ENCODE results near the gene RNF41. TPM values are rescaled to one million over a fixed set of nuclear protein-coding genes. Genes with fewer than 3 reads are reported as not detected.

Gene RNF41
- total RNA-seq, 1 donor from 2014 or later, result 189 TPM

GRCh38 chr12:56244494-56244893 lies 22.8 kb upstream of the RNF41 start:
- no peak for DNase-seq (ENCODE audit: low read depth, low spot score)

- DNase-seq (ENCODE audit: low read depth, low spot score), result no peak
These were observed 22.0 kb upstream of the RNF41 start for GRCh38 chr12:56243731-56244181.

GRCh38 chr12:56242986-56243385 lies 21.3 kb upstream of the RNF41 start:
- DNase-seq (ENCODE audit: low read depth, low spot score), result no peak

- DNase-seq (ENCODE audit: low read depth, low spot score), result no peak
These were observed 19.9 kb upstream of the RNF41 start for GRCh38 chr12:56241424-56242303.

- no peak for DNase-seq (ENCODE audit: low read depth, low spot score)
These were observed 15.8 kb upstream of the RNF41 start for GRCh38 chr12:56237552-56237951.

- no peak for DNase-seq (ENCODE audit: low read depth, low spot score)
These were observed 15.3 kb upstream of the RNF41 start for GRCh38 chr12:56236985-56237384.

GRCh38 chr12:56236091-56236490 lies 14.4 kb upstream of the RNF41 start:
- no peak for DNase-seq (ENCODE audit: low read depth, low spot score)

GRCh38 chr12:56234746-56235436 lies 13.2 kb upstream of the RNF41 start:
- no peak for DNase-seq (ENCODE audit: low read depth, low spot score)

GRCh38 chr12:56231184-56231582 lies 9.5 kb upstream of the RNF41 start:
- no peak for DNase-seq (ENCODE audit: low read depth, low spot score)

- no peak for DNase-seq (ENCODE audit: low read depth, low spot score)
These were observed 8.9 kb upstream of the RNF41 start for GRCh38 chr12:56230432-56231183.

GRCh38 chr12:56229916-56230431 lies 8.3 kb upstream of the RNF41 start, which contains the start of gene SLC39A5:
TSS of gene SLC39A5 (plus strand) at chr12:56230051. CDS start at chr12:56231275, 1,224 bp downstream.
- DNase-seq (ENCODE audit: low read depth, low spot score), result no peak

GRCh38 chr12:56229082-56229481 lies 7.4 kb upstream of the RNF41 start:
- no peak for DNase-seq (ENCODE audit: low read depth, low spot score)

GRCh38 chr12:56224954-56225353 lies 3.2 kb upstream of the RNF41 start:
- DNase-seq (ENCODE audit: low read depth, low spot score), result no peak

- DNase-seq (ENCODE audit: low read depth, low spot score), result peak; percentile 92
These were observed 2.5 kb upstream of the RNF41 start, which contains the start of gene NABP2 for GRCh38 chr12:56224102-56224701. TSS of gene NABP2 (plus strand) at chr12:56224342. CDS start at chr12:56224857, 515 bp downstream.

GRCh38 chr12:56223571-56224101 lies 1.9 kb upstream of the RNF41 start:
- DNase-seq (ENCODE audit: low read depth, low spot score), result no peak

- no peak for DNase-seq (ENCODE audit: low read depth, low spot score)
These were observed 791 bp upstream of the RNF41 start for GRCh38 chr12:56222531-56222895.

GRCh38 chr12:56221232-56221756 lies 428 bp downstream of the RNF41 start:
- no peak for DNase-seq (ENCODE audit: low read depth, low spot score)

- no peak for DNase-seq (ENCODE audit: low read depth, low spot score)
These were observed 1.0 kb downstream of the RNF41 start for GRCh38 chr12:56220611-56221231.

- no peak for DNase-seq (ENCODE audit: low read depth, low spot score)
These were observed 1.9 kb downstream of the RNF41 start for GRCh38 chr12:56219840-56220239.

GRCh38 chr12:56216461-56216860 lies 5.3 kb downstream of the RNF41 start:
- DNase-seq (ENCODE audit: low read depth, low spot score), result no peak
